GM23248 (cell line): ENCODE data around the gene NAPA.

Source experiments
- EZH2 ChIP-seq: fragments of 200-600 bp; sonication (generic); IDR thresholded peaks from 2 replicates; pipeline ENCODE4 v1.6.1; 2018; ENCODE audit warnings: antibody characterized with exemption, mild to moderate bottlenecking; ENCODE audit not compliant: insufficient read depth, poor library complexity, severe bottlenecking
- EZH2phosphoT487 ChIP-seq: fragments of 200-600 bp; sonication (generic); IDR thresholded peaks from 2 replicates; pipeline ENCODE4 v1.6.1; 2018; ENCODE audit warnings: antibody characterized with exemption, moderate library complexity, mild to moderate bottlenecking, low read depth; ENCODE audit not compliant: insufficient read depth

DNA sequence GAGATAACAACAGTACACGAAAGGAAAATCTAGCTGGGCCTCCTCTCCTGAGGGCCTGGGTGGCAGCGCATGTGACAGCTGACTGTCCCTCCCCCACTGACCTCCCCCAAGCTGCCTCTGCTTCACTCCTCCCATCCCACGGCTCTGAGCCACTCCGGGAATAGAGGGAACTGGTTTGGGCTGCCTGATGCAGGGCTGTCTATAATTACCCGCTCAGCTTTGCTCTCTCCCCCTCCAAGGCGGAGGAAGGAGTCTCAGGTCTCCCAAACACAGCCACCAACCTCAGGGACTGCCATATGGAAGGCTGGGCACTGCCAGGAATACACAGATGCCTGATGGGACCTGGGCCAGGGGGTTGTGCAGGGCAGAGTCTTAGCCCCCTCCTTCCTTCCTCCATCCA is 7.9 kb downstream of the NAPA start:
- TF ChIP-seq EZH2 (no peak), EZH2phosphoT487 (no peak)
